Tibial nerve (tissue), 4 donors: Measurements from ENCODE around the gene LECT2. TPM values are rescaled to one million over a fixed set of nuclear protein-coding genes. Genes with fewer than 3 reads are reported as not detected.

Experiments
- DNase-seq, 2 donors: peaks; one replicate each; pipeline ENCODE4 v3.0.0-alpha.2; 2019; ENCODE audit warnings: low spot score in 2 of 2
- H3K27ac ChIP-seq, 4 donors: fragments of 200-600 bp; sonication (generic) in 3 of 4; one replicate each; pipeline ENCODE4 v1.5.1; 2017 to 2019; ENCODE audit warnings: mild to moderate bottlenecking in 1 of 4
- H3K27me3 ChIP-seq, 2 donors: fragments of 200-600 bp; sonication (generic) in 1 of 2; one replicate each; pipeline versions ENCODE4 v1.5.1 to v1.6.0; 2017 to 2019
- H3K36me3 ChIP-seq, 3 donors: fragments of 200-600 bp; sonication (generic); one replicate each; pipeline ENCODE4 v1.5.1; 2018 to 2019
- H3K4me1 ChIP-seq, 4 donors: fragments of 200-600 bp; sonication (generic) in 3 of 4; one replicate each; pipeline ENCODE4 v1.5.1; 2017 to 2019
- H3K4me3 ChIP-seq, 4 donors: fragments of 200-600 bp; sonication (generic) in 3 of 4; one replicate each; pipeline ENCODE4 v1.5.1; 2017 to 2019; ENCODE audit warnings: mild to moderate bottlenecking in 1 of 4, moderate library complexity in 1 of 4
- H3K9me3 ChIP-seq, 4 donors: fragments of 200-600 bp; sonication (generic) in 3 of 4; one replicate each; pipeline ENCODE4 v1.5.1; 2017 to 2019
- CTCF ChIP-seq, 5 experiments: fragments of 200-600 bp in 3 of 5; fragments of 450-650 bp in 2 of 5; sonication (generic) in 3 of 5; IDR thresholded peaks; one replicate each; pipeline ENCODE4 v1.5.1; 2016 to 2019; ENCODE audit warnings: antibody characterized with exemption in 5 of 5, mild to moderate bottlenecking in 3 of 5, moderate library complexity in 2 of 5
- EP300 ChIP-seq, 2 donors: sonication (generic); formaldehyde crosslinking; IDR thresholded peaks; one replicate each; pipeline ENCODE4 v1.6.1; 2017; ENCODE audit warnings: antibody characterized with exemption in 2 of 2, mild to moderate bottlenecking in 1 of 2
- POLR2A ChIP-seq, 2 donors: fragments of 450-650 bp; IDR thresholded peaks; one replicate each; pipeline ENCODE4 v1.6.1; 2017; ENCODE audit warnings: antibody characterized with exemption in 2 of 2, mild to moderate bottlenecking in 2 of 2, moderate library complexity in 2 of 2
- WGBS, 2 donors: methylation state at CpG; one replicate each; pipeline ENCODE4 v1.1.5; 2018; 5-methylcytosine and 5-hydroxymethylcytosine counted together
- total RNA-seq, 4 donors: library from RNA; depleted of rRNA; stranded (reverse); fragments of >200 nt; gene quantifications; one replicate each; pipeline ENCODE4 v1.1.0, GENCODE V29; 2016

LECT2 gene
- total RNA-seq, 4 donors from 2014 or later, result not detected

GRCh38 chr5:135975122-135975521 lies 20.3 kb upstream of the LECT2 start:
- H3K4me3 ChIP-seq, result no peak overlapping the region
- H3K27me3 ChIP-seq, result peaks cover 0 to 2% of the 10 kb centered on the region in 2 donors
- TF ChIP-seq CTCF (IDR thresholded peaks at IDR 0.05) (no peak), POLR2A (IDR thresholded peaks at IDR 0.05) (no peak), EP300 (IDR thresholded peaks at IDR 0.05) (no peak)
- peaks cover 0 to 24% (median 7%) of the 10 kb centered on the region in 4 donors for H3K4me1 ChIP-seq
- DNase-seq, result no peak
- no peak overlapping the region for H3K27ac ChIP-seq
- H3K9me3 ChIP-seq, result peaks cover 0 to 4% (median 0%) of the 10 kb centered on the region in 4 donors
- H3K36me3 ChIP-seq, result no peaks in the 10 kb centered on the region
- WGBS, 2 donors, result 83 to 90% methylated on average over 4 of the region's 4 CpGs

- Histone ChIP-seq H3K4me3 (no peak overlapping the region), H3K36me3 (no peaks in the 10 kb centered on the region), H3K27ac (peak overlapping the region in 1 of 4 donors; percentile 48), H3K27me3 (peaks cover 0 to 2% of the 10 kb centered on the region in 2 donors), H3K9me3 (peaks cover 0 to 4% (median 0%) of the 10 kb centered on the region in 4 donors), H3K4me1 (peaks cover 0 to 16% (median 4%) of the 10 kb centered on the region in 4 donors)
- DNase-seq, result no peak
- TF ChIP-seq POLR2A (IDR thresholded peaks at IDR 0.05) (no peak), CTCF (IDR thresholded peaks at IDR 0.05) (no peak), EP300 (IDR thresholded peaks at IDR 0.05) (no peak)
Observed at GRCh38 chr5:135974021-135974600, 19.3 kb upstream of the LECT2 start.

- H3K9me3 ChIP-seq, result peaks cover 0 to 4% (median 0%) of the 10 kb centered on the region in 4 donors
- peak overlapping the region in 1 of 4 donors; percentile 48 for H3K27ac ChIP-seq
- no peaks in the 10 kb centered on the region for H3K36me3 ChIP-seq
- peak in 1 of 2 donors; percentile 76 for DNase-seq
- WGBS, 2 donors, result 72% methylated on average over 2 of the region's 2 CpGs
- H3K4me3 ChIP-seq, result no peak overlapping the region
- peak in 1 of 2 donors; percentile 85 for TF ChIP-seq EP300 (IDR thresholded peaks at IDR 0.05)
- no peak for TF ChIP-seq CTCF (IDR thresholded peaks at IDR 0.05)
- peaks cover 0 to 16% (median 4%) of the 10 kb centered on the region in 4 donors for H3K4me1 ChIP-seq
- peaks cover 0 to 2% of the 10 kb centered on the region in 2 donors for H3K27me3 ChIP-seq
Observed at GRCh38 chr5:135973323-135974020, 18.7 kb upstream of the LECT2 start.

GRCh38 chr5:135971701-135972100 lies 16.9 kb upstream of the LECT2 start:
- Histone ChIP-seq H3K4me3 (no peak overlapping the region), H3K36me3 (no peaks in the 10 kb centered on the region), H3K4me1 (peaks cover 0 to 16% (median 4%) of the 10 kb centered on the region in 4 donors), H3K27me3 (peaks cover 0 to 2% of the 10 kb centered on the region in 2 donors), H3K9me3 (peaks cover 0 to 4% (median 0%) of the 10 kb centered on the region in 4 donors), H3K27ac (no peak overlapping the region)
- TF ChIP-seq CTCF (IDR thresholded peaks at IDR 0.05), result no peak
- no peak for TF ChIP-seq POLR2A (IDR thresholded peaks at IDR 0.05)
- TF ChIP-seq EP300 (IDR thresholded peaks at IDR 0.05), result no peak
- WGBS, 2 donors, result 0 to 59% methylated on average over 1 of the region's 1 CpG
- no peak for DNase-seq

GRCh38 chr5:135966790-135967189 lies 12.0 kb upstream of the LECT2 start:
- H3K36me3 ChIP-seq, result no peaks in the 10 kb centered on the region
- no peak for DNase-seq
- no peak overlapping the region for H3K27ac ChIP-seq
- H3K4me1 ChIP-seq, result peaks cover 0 to 11% (median 0%) of the 10 kb centered on the region in 4 donors
- no peak overlapping the region for H3K4me3 ChIP-seq
- 78 to 81% methylated on average over 3 of the region's 3 CpGs for WGBS, 2 donors
- TF ChIP-seq EP300 (IDR thresholded peaks at IDR 0.05) (no peak), CTCF (IDR thresholded peaks at IDR 0.05) (no peak), POLR2A (IDR thresholded peaks at IDR 0.05) (no peak)
- no peaks in the 10 kb centered on the region for H3K27me3 ChIP-seq
- H3K9me3 ChIP-seq, result peaks cover 0 to 2% (median 0%) of the 10 kb centered on the region in 4 donors
